SK-N-SH (cell line): ENCODE results near the gene MRC1. TPM values are rescaled to one million over a fixed set of nuclear protein-coding genes. Genes with fewer than 3 reads are reported as not detected.

Source experiments
- CTCF ChIA-PET: fragments of 300-600, 350-600 bp; formaldehyde crosslinking; extraction: SDS; loops from one replicate; lab custom pipeline; 2021; lab: Yijun Ruan, JAX
- POLR2A ChIA-PET: fragments of 350-600 bp; sonication (Branson Sonifier 250); formaldehyde crosslinking; extraction: SDS; loops from one replicate; lab custom pipeline; 2020; ENCODE audit warnings: antibody characterized with exemption, inconsistent platforms; lab: Yijun Ruan, JAX
- DNase-seq: peaks from one replicate; pipeline ENCODE4 v3.0.0; 2012
- H2AFZ ChIP-seq: fragments of 200-600 bp; sonication (generic); 2 replicates; pipeline ENCODE4 v1.8.1; 2016; ENCODE audit warnings: antibody characterized with exemption, mild to moderate bottlenecking, low read depth
- H3F3A ChIP-seq: fragments of 200-600 bp; sonication (generic); replicated peaks from 2 replicates; pipeline ENCODE3; 2016; ENCODE audit warnings: antibody characterized with exemption, mild to moderate bottlenecking; ENCODE audit not compliant: insufficient read depth
- H3K27ac ChIP-seq, 2 experiments: fragments of 200-500 bp in 1 of 2; fragments of 200-600 bp in 1 of 2; sonication (Bioruptor generic) in 1 of 2; sonication (generic), shearing (Covaris generic) in 1 of 2; 2 replicates each; pipeline versions ENCODE4 v1.5.1 to v1.6.1; 2014 to 2016; ENCODE audit warnings: low read depth in 2 of 2, inconsistent platforms in 1 of 2, low read length in 1 of 2, mild to moderate bottlenecking in 1 of 2, mixed read lengths in 1 of 2
- H3K27me3 ChIP-seq: fragments of 200-600 bp; sonication (generic), shearing (Covaris generic); 2 replicates; pipeline ENCODE4 v1.6.1; 2016; ENCODE audit warnings: mixed run types; ENCODE audit not compliant: insufficient read depth
- H3K36me3 ChIP-seq, 2 experiments: fragments of 200-500 bp in 1 of 2; fragments of 200-600 bp in 1 of 2; sonication (Bioruptor generic) in 1 of 2; sonication (generic) in 1 of 2; replicated peaks in 1 of 2; 2 replicates each; pipeline versions ENCODE3 to v1.5.1; 2014 to 2016; ENCODE audit warnings: low read length in 1 of 2, mild to moderate bottlenecking in 1 of 2; ENCODE audit not compliant: insufficient read depth in 2 of 2, control insufficient read depth in 1 of 2
- H3K4me1 ChIP-seq, 2 experiments: fragments of 200-500 bp in 1 of 2; fragments of 200-600 bp in 1 of 2; sonication (Bioruptor generic) in 1 of 2; sonication (generic), shearing (Covaris generic) in 1 of 2; 2 replicates each; pipeline versions ENCODE4 v1.5.1 to v1.6.1; 2014 to 2016; ENCODE audit warnings: low read depth in 1 of 2, low read length in 1 of 2, mixed run types in 1 of 2; ENCODE audit not compliant: insufficient read depth in 2 of 2, control insufficient read depth in 1 of 2
- H3K4me2 ChIP-seq: fragments of 200-600 bp; sonication (generic), shearing (Covaris generic); 2 replicates; pipeline ENCODE4 v1.6.1; 2017; ENCODE audit warnings: mixed run types
- H3K4me3 ChIP-seq, 2 experiments: fragments of 200-500 bp in 1 of 2; fragments of 200-600 bp in 1 of 2; sonication (Bioruptor generic) in 1 of 2; sonication (generic), shearing (Covaris generic) in 1 of 2; 2 replicates each; pipeline versions ENCODE4 v1.5.1 to v1.8.1; 2014 to 2016; ENCODE audit warnings: low read depth in 2 of 2, inconsistent platforms in 1 of 2, low read length in 1 of 2, mild to moderate bottlenecking in 1 of 2, mixed read lengths in 1 of 2, moderate library complexity in 1 of 2
- H3K79me2 ChIP-seq: fragments of 200-600 bp; sonication (generic); 2 replicates; pipeline ENCODE4 v1.8.1; 2017; ENCODE audit warnings: mild to moderate bottlenecking; ENCODE audit not compliant: insufficient read depth
- H3K9ac ChIP-seq: fragments of 200-600 bp; sonication (generic); 2 replicates; pipeline ENCODE4 v1.6.1; 2017; ENCODE audit warnings: mixed run types
- H3K9me2 ChIP-seq: fragments of 200-600 bp; sonication (generic); 2 replicates; pipeline ENCODE4 v1.6.1; 2017; ENCODE audit warnings: mixed run types
- H3K9me3 ChIP-seq: fragments of 200-600 bp; sonication (generic); 2 replicates; pipeline ENCODE4 v1.6.1; 2017; ENCODE audit warnings: mixed run types, mild to moderate bottlenecking, moderate library complexity
- H4K20me1 ChIP-seq: fragments of 200-600 bp; sonication (generic); 2 replicates; pipeline ENCODE4 v1.6.1; 2017; ENCODE audit warnings: mild to moderate bottlenecking, mixed run types; ENCODE audit not compliant: insufficient read depth
- CHD2 ChIP-seq: fragments of 150-350 bp; IDR thresholded peaks from 2 replicates; pipeline ENCODE4 v1.6.1; 2018; ENCODE audit warnings: low read length; ENCODE audit not compliant: partially characterized antibody
- ELF1 ChIP-seq: IDR thresholded peaks from 2 replicates; pipeline ENCODE4 v1.4.0; 2012
- FOXJ3 ChIP-seq: sonication (generic); formaldehyde crosslinking; IDR thresholded peaks from 2 replicates; pipeline ENCODE4 v1.5.1; 2020; ENCODE audit warnings: mild to moderate bottlenecking, missing genetic modification reagents
- FOXM1 ChIP-seq: IDR thresholded peaks from 2 replicates; pipeline ENCODE4 v1.4.0; 2012; ENCODE audit warnings: low read depth, mild to moderate bottlenecking
- GABPA ChIP-seq: IDR thresholded peaks from 2 replicates; pipeline ENCODE4 v1.4.0; 2012; ENCODE audit warnings: low read depth, mild to moderate bottlenecking
- GATA2 ChIP-seq: sonication (generic); formaldehyde crosslinking; IDR thresholded peaks from 2 replicates; pipeline ENCODE4 v1.5.0; 2020; ENCODE audit warnings: mild to moderate bottlenecking, missing genetic modification reagents
- JUND ChIP-seq: IDR thresholded peaks from 2 replicates; pipeline ENCODE4 v1.4.0; 2012
- MEF2A ChIP-seq: IDR thresholded peaks from 2 replicates; pipeline ENCODE4 v1.4.0; 2012; ENCODE audit warnings: low read depth, borderline replicate concordance
- MXI1 ChIP-seq: IDR thresholded peaks from 2 replicates; pipeline ENCODE4 v1.6.1; 2012; ENCODE audit warnings: mild to moderate bottlenecking, low read depth, low read length, improper control_type of control experiment
- RAD21 ChIP-seq: IDR thresholded peaks from 2 replicates; pipeline ENCODE4 v1.6.1; 2012; ENCODE audit warnings: mild to moderate bottlenecking, low read length
- RCOR1 ChIP-seq: fragments of 150-350 bp; IDR thresholded peaks from 2 replicates; pipeline ENCODE4 v1.6.1; 2017; ENCODE audit warnings: antibody characterized with exemption, low read length
- RXRA ChIP-seq: IDR thresholded peaks from 2 replicates; pipeline ENCODE4 v1.4.0; 2012; ENCODE audit warnings: low read depth, mild to moderate bottlenecking, borderline replicate concordance
- SIN3A ChIP-seq: IDR thresholded peaks from 2 replicates; pipeline ENCODE4 v1.6.1; 2012; ENCODE audit warnings: low read depth, mild to moderate bottlenecking, low read length, moderate library complexity, borderline replicate concordance
- SMC3 ChIP-seq: IDR thresholded peaks from 2 replicates; pipeline ENCODE4 v1.6.1; 2012; ENCODE audit warnings: low read depth, low read length, improper control_type of control experiment
- TEAD4 ChIP-seq: IDR thresholded peaks from 2 replicates; pipeline ENCODE4 v1.4.0; 2012; ENCODE audit warnings: mild to moderate bottlenecking, borderline replicate concordance; ENCODE audit not compliant: insufficient read depth
- WGBS: methylation state at CpG from one replicate; pipeline ENCODE4 v1.1.6; 2017; ENCODE audit warnings: low lambda C conversion rate; 5-methylcytosine and 5-hydroxymethylcytosine counted together
- polyA plus RNA-seq, 3 experiments: library from polyadenylated mRNA; depleted of rRNA; stranded (reverse); fragments of >200 nt; gene quantifications; 2 replicates each; pipeline ENCODE4 v1.2.3, GENCODE V29; 2012
- TF ChIP-seq, protein P1 (sequence below): fragments of 200-600 bp; sonication (generic); IDR thresholded peaks from 2 replicates; pipeline ENCODE4 v1.6.1; 2017; ENCODE audit warnings: antibody characterized with exemption, mild to moderate bottlenecking, moderate library complexity
- TF ChIP-seq, protein P2 (sequence below): IDR thresholded peaks from 2 replicates; pipeline ENCODE4 v1.4.0; 2012; ENCODE audit warnings: low read depth, borderline replicate concordance
- TF ChIP-seq, protein P3 (sequence below): IDR thresholded peaks from 2 replicates; pipeline ENCODE4 v1.4.0; 2012; ENCODE audit warnings: low read depth
- TF ChIP-seq, protein P4 (sequence below): fragments of 150-350 bp; IDR thresholded peaks from 2 replicates; pipeline ENCODE4 v1.6.1; 2017; ENCODE audit warnings: antibody characterized with exemption, low read length, low read depth, borderline replicate concordance

MRC1 gene
- polyA plus RNA-seq, 1 of the 3 experiments (the other 2 are of a cell fraction): not detected

DNA sequence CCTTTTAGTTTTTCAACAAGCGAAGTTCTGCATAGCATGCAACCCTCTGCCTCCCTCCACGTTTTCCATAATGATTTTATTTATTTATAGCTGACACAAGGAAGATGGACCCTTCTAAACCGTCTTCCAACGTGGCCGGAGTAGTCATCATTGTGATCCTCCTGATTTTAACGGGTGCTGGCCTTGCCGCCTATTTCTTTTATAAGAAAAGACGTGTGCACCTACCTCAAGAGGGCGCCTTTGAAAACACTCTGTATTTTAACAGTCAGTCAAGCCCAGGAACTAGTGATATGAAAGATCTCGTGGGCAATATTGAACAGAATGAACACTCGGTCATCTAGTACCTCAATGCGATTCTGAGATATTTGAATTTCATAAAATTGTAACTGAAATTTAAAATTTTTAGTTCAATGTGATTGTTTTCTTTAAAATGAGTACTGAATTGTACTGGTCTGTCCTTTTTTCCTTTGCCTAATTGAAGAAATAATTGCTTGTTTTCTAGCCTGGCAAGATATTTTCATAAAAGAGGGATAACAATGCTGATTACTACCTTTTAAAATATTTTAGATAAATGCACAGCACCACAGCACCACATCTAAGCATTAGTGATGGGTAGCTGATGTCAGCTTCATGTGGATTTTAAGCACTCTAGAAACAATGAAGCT is 101.1 kb downstream of the MRC1 start:
- H3K27me3 ChIP-seq: no peaks in the 10 kb centered on the region
- no peaks in the 10 kb centered on the region for H3K9me2 ChIP-seq
- H3K27ac ChIP-seq: no peak overlapping the region
- no peak overlapping the region for H3K4me2 ChIP-seq
- TF ChIP-seq, protein P1, sequence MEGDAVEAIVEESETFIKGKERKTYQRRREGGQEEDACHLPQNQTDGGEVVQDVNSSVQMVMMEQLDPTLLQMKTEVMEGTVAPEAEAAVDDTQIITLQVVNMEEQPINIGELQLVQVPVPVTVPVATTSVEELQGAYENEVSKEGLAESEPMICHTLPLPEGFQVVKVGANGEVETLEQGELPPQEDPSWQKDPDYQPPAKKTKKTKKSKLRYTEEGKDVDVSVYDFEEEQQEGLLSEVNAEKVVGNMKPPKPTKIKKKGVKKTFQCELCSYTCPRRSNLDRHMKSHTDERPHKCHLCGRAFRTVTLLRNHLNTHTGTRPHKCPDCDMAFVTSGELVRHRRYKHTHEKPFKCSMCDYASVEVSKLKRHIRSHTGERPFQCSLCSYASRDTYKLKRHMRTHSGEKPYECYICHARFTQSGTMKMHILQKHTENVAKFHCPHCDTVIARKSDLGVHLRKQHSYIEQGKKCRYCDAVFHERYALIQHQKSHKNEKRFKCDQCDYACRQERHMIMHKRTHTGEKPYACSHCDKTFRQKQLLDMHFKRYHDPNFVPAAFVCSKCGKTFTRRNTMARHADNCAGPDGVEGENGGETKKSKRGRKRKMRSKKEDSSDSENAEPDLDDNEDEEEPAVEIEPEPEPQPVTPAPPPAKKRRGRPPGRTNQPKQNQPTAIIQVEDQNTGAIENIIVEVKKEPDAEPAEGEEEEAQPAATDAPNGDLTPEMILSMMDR: peak; percentile 74
- TF ChIP-seq SMC3 (peak; percentile 70), RAD21 (peak; percentile 63), RCOR1 (no peak)
- H3K36me3 ChIP-seq: no peaks in the 10 kb centered on the region
- DNase-seq: peak; percentile 38
- no peak overlapping the region for H3K4me3 ChIP-seq
- H3K79me2 ChIP-seq: no peaks in the 10 kb centered on the region
- H4K20me1 ChIP-seq: no peaks in the 10 kb centered on the region
- no peak overlapping the region for H3K9ac ChIP-seq
- no peaks in the 10 kb centered on the region; a peak in 1 of 4 replicates for H3K4me1 ChIP-seq
- WGBS: 29% methylated on average over 12 of the region's 12 CpGs
- POLR2A ChIA-PET: no interaction called here
- no peak overlapping the region; the same call in 1 of the 2 replicates for H2AFZ ChIP-seq
- no peaks in the 10 kb centered on the region for H3K9me3 ChIP-seq
- no peaks in the 10 kb centered on the region for H3F3A ChIP-seq
- CTCF ChIA-PET: interaction anchor here (0.7 to 2.7 kb wide), 10 partner anchors 11 to 410 kb away, joined by 3 to 16 read pairs (median 4); no protein-coding TSS in a partner anchor

DNA sequence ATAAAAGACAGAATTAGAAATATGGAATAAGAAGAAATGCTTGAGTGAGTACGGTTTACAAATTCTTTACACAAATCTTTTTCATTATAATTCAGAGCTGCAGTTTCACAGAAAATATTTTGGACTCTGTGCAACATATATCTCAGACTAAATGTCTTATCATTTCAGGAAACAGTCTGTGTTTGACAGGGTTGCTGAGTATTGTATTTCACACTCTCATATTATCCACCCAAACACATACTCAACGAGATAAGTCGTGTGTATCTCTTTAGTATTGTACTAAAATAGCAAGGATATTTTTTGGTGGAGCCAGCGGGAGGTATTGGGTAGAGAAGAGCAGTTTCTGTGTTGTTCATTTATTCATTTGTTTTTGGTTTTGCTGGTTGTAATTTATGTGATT is 103.6 kb downstream of the MRC1 start:
- no peaks in the 10 kb centered on the region for H4K20me1 ChIP-seq
- no peak for DNase-seq
- no peak overlapping the region for H3K4me2 ChIP-seq
- H3K9ac ChIP-seq: no peak overlapping the region
- no peak for TF ChIP-seq RXRA
- TF ChIP-seq JUND: no peak
- no peak for TF ChIP-seq TEAD4
- TF ChIP-seq, protein P2, sequence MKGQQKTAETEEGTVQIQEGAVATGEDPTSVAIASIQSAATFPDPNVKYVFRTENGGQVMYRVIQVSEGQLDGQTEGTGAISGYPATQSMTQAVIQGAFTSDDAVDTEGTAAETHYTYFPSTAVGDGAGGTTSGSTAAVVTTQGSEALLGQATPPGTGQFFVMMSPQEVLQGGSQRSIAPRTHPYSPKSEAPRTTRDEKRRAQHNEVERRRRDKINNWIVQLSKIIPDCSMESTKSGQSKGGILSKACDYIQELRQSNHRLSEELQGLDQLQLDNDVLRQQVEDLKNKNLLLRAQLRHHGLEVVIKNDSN: no peak
- TF ChIP-seq, protein P3, sequence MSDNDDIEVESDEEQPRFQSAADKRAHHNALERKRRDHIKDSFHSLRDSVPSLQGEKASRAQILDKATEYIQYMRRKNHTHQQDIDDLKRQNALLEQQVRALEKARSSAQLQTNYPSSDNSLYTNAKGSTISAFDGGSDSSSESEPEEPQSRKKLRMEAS: no peak
- no peak for TF ChIP-seq SIN3A
- TF ChIP-seq GATA2 (CRISPR knock-in tag): no peak
- no peak for TF ChIP-seq MEF2A
- TF ChIP-seq FOXM1: no peak
- no peak for TF ChIP-seq GABPA
- TF ChIP-seq CHD2: no peak
- no peak for TF ChIP-seq ELF1
- TF ChIP-seq, protein P1: no peak
- no peak for TF ChIP-seq FOXJ3 (CRISPR knock-in tag)
- no peak for TF ChIP-seq MXI1
- TF ChIP-seq, protein P4, sequence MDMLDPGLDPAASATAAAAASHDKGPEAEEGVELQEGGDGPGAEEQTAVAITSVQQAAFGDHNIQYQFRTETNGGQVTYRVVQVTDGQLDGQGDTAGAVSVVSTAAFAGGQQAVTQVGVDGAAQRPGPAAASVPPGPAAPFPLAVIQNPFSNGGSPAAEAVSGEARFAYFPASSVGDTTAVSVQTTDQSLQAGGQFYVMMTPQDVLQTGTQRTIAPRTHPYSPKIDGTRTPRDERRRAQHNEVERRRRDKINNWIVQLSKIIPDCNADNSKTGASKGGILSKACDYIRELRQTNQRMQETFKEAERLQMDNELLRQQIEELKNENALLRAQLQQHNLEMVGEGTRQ: no peak
- H3K27ac ChIP-seq: no peak overlapping the region
- ChIA-PET CTCF (interaction anchor here (0.7 to 2.3 kb wide), 2 partner anchors 11 to 303 kb away, joined by 3 to 12 read pairs; no protein-coding TSS in a partner anchor), POLR2A (no interaction called here)
- H3K4me1 ChIP-seq: no peaks in the 10 kb centered on the region; a peak in 1 of 4 replicates
- H3K9me2 ChIP-seq: no peaks in the 10 kb centered on the region
- no peaks in the 10 kb centered on the region for H3K9me3 ChIP-seq
- H2AFZ ChIP-seq: no peak overlapping the region
- no peaks in the 10 kb centered on the region for H3K79me2 ChIP-seq
- H3F3A ChIP-seq: no peaks in the 10 kb centered on the region
- WGBS: 69% methylated on average over 4 of the region's 4 CpGs
- H3K4me3 ChIP-seq: no peak overlapping the region
- H3K36me3 ChIP-seq: no peaks in the 10 kb centered on the region
- H3K27me3 ChIP-seq: no peaks in the 10 kb centered on the region
